Endothelial cell of umbilical vein (primary cell): ENCODE results near the gene FBXL3.

ENCODE experiments used
- CTCF ChIP-seq, 2 donors: IDR thresholded peaks; 1 replicate in 1 of 2; 2 replicates in 1 of 2; pipeline ENCODE4 v1.5.1; 2011; ENCODE audit warnings: low read length in 2 of 2, mild to moderate bottlenecking in 2 of 2, moderate library complexity in 2 of 2, control low read depth in 1 of 2, inconsistent platforms in 1 of 2, low read depth in 1 of 2; ENCODE audit not compliant: insufficient read depth in 1 of 2; ENCODE audit errors: extremely low read depth in 1 of 2
- EZH2 ChIP-seq: IDR thresholded peaks from 2 replicates; pipeline ENCODE4 v1.6.1; 2012; ENCODE audit warnings: borderline replicate concordance, low read depth, mild to moderate bottlenecking, moderate library complexity, low read length, inconsistent platforms; ENCODE audit not compliant: severe bottlenecking
- JUN ChIP-seq: IDR thresholded peaks from 2 replicates; pipeline ENCODE4 v1.6.1; 2011; ENCODE audit warnings: borderline replicate concordance, low read depth; ENCODE audit not compliant: insufficient read length, insufficient read depth
- MYC ChIP-seq: IDR thresholded peaks from one replicate; pipeline ENCODE4 v1.6.1; 2011; ENCODE audit warnings: mild to moderate bottlenecking, low read depth, low read length
- POLR2A ChIP-seq: IDR thresholded peaks from 2 replicates; pipeline ENCODE4 v1.6.1; 2012; ENCODE audit warnings: low read depth, mild to moderate bottlenecking, control low read depth, low read length
- POLR2AphosphoS5 ChIP-seq: IDR thresholded peaks from 2 replicates; pipeline ENCODE4 v1.6.1; 2012; ENCODE audit warnings: low read depth, mild to moderate bottlenecking, control low read depth, low read length, moderate library complexity; ENCODE audit not compliant: insufficient read depth

- TF ChIP-seq CTCF (IDR thresholded peaks at IDR 0.05; ENCODE audit: extremely low read depth in 1 of 2, insufficient read depth in 1 of 2, low read depth in 1 of 2, low read length in 2 of 2) (no peak), POLR2A (no peak), POLR2AphosphoS5 (no peak), EZH2 (no peak), JUN (no peak), MYC (no peak)
These were observed 9.3 kb upstream of the FBXL3 start for GRCh38 chr13:77036279-77036678.
